Suprapubic skin (tissue), 3 donors: ENCODE data around the gene TSPOAP1.

Source experiments
- CTCF ChIP-seq, 2 donors: fragments of 200-600 bp in 1 of 2; fragments of 450-650 bp in 1 of 2; sonication (generic) in 1 of 2; IDR thresholded peaks; one replicate each; pipeline ENCODE4 v1.5.1; 2016 to 2019; ENCODE audit warnings: antibody characterized with exemption in 2 of 2, mild to moderate bottlenecking in 1 of 2, moderate library complexity in 1 of 2
- POLR2A ChIP-seq, 2 donors: fragments of 450-650 bp; IDR thresholded peaks; one replicate each; pipeline ENCODE4 v1.6.1; 2017; ENCODE audit warnings: antibody characterized with exemption in 2 of 2, mild to moderate bottlenecking in 2 of 2, moderate library complexity in 2 of 2

DNA sequence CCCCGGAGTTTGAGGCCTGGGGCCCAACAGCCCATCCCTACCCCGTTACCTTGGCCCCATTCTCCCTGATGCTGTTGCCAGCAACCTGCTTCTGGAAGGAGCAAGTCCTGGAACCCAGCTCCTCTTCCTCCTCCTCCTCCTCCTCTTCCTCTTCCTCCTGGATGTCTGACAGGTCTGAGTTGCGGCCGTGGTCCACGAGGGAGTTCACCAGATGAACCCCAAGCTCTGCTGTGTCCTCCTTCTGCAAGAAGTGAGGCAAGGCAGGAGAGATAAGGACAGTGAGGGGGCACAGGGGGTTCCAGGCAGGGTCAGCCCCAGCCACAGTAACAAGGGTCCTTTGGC is 18.7 kb downstream of the TSPOAP1 start:
- TF ChIP-seq POLR2A (IDR thresholded peaks at IDR 0.05): no peak
- TF ChIP-seq CTCF (IDR thresholded peaks at IDR 0.05): no peak
